ENCODE measurements around the gene GABBR2. TPM values are rescaled to one million over a fixed set of nuclear protein-coding genes. Genes with fewer than 3 reads are reported as not detected.

The GABBR2 gene
- total and polyA plus RNA-seq, 9 of the 15 experiments (the other 6 are each of a cell fraction or from before 2014, with no cell fraction given), result 0.15 to 1.9 (median 0.32) TPM

DNA sequence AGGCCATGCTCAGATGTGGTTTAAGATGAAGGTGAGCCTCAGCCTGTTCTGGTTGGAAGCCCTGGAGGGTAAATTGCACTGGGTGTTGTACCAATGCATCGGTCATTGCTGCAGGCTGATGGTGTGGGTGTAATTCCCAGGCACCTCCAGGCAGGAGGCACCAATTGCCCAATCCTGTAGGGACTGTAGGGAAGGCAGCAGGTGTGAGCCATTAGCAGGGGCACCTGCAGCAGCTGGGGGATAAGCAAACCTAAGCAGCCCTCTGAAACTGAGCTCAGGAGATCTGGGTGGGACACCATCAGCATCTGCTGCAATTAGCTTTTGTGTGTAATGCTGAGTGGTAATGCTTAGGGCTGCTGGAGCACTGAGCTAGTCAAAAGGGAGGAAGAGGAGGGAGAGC lies 263.2 kb downstream of the GABBR2 start:
- CTCF ChIA-PET (ENCODE audit: low intra/inter-chr PET ratio), result no interaction called here
- Histone ChIP-seq H3K4me1 (replicated peaks in 1 of 2; ENCODE audit: control insufficient read depth in 2 of 2, insufficient read depth in 2 of 2, low read length in 2 of 2) (peaks cover 0 to 6% of the 10 kb centered on the region in 2 experiments; a peak in 3 of 5 replicates), H3K4me2 (ENCODE audit: insufficient read depth, low read length) (no peak overlapping the region), H3K27ac (ENCODE audit: extremely low read depth, low read depth, low read length) (no peak overlapping the region), H3K79me2 (ENCODE audit: control insufficient read depth, insufficient read depth, low read length) (no peaks in the 10 kb centered on the region), H3K4me3 (no peak overlapping the region), H3K9me1 (ENCODE audit: control insufficient read depth, insufficient read depth, low read length) (no peaks in the 10 kb centered on the region), H2AFZ (ENCODE audit: low read depth, low read length) (no peak overlapping the region), H4K20me1 (replicated peaks; ENCODE audit: control insufficient read depth, insufficient read depth, low read length) (no peaks in the 10 kb centered on the region), H3K27me3 (ENCODE audit: control insufficient read depth in 2 of 2, insufficient read depth in 2 of 2, low read length in 2 of 2) (peaks cover 0 to 2% of the 10 kb centered on the region in 2 experiments; a peak in 1 of 5 replicates), H3K36me3 (ENCODE audit: control insufficient read depth, insufficient read depth, low read length) (no peaks in the 10 kb centered on the region), H3K9me3 (replicated peaks; ENCODE audit: control insufficient read depth, insufficient read depth, low read depth, low read length) (no peaks in the 10 kb centered on the region), H3K9ac (ENCODE audit: insufficient read depth in 1 of 2, low read depth in 2 of 2, low read length in 2 of 2) (no peak overlapping the region)
- TF ChIP-seq NEUROD1 (IDR thresholded peaks at IDR 0.05; ENCODE audit: borderline replicate concordance, low read depth, low read length, partially characterized antibody), result no peak
- no peak for TF ChIP-seq CHCHD3 (CRISPR knock-in tag; IDR thresholded peaks at IDR 0.05)
- TF ChIP-seq HMG20A (CRISPR knock-in tag; conservative IDR thresholded peaks at IDR 0.05), result no peak
- intact Hi-C loops (cut with micrococcal nuclease), result no loop called here
- 20% methylated on average over 1 of the region's 1 CpG for WGBS (ENCODE audit: insufficient coverage, low coverage, missing lambda C conversion rate)
- FAIRE-seq (no peak), DNase-seq (ENCODE audit: extremely low read depth in 1 of 4, low spot score in 3 of 4) (no peak), ATAC-seq (no peak)
- POLR2A ChIA-PET, result interaction anchor here (0.6 to 0.7 kb wide), 2 partner anchors 60 to 204 kb away, joined by 3 read pairs; no protein-coding TSS in a partner anchor
- no TSS peak for BruUV-seq (replicated peaks)
- in situ Hi-C loops (cut with MboI), result no loop called here

DNA sequence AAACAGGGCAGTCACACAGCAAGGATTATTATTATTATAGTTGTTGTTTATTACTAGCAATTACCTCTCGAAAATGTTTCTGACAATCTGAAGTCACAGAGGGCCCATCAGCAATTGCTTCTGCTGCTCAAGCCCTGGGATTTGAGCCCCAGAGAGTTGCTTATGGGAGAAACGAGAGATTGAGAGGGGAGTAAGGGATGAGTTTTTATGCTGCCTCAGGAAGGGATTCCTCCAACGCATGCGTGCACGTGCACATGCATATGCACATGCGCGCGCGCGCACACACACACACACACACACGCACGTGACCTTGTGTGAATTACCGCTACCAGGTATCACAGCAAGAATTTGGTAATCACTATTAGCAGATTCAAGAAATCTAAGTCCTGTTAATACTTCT lies 264.1 kb downstream of the GABBR2 start:
- CTCF ChIA-PET (ENCODE audit: low intra/inter-chr PET ratio), result no interaction called here
- FAIRE-seq, result no peak
- in situ Hi-C loops (cut with MboI) (no loop called here), intact Hi-C loops (cut with micrococcal nuclease) (no loop called here)
- no peaks in the 10 kb centered on the region for H3K79me2 ChIP-seq (ENCODE audit: control insufficient read depth, insufficient read depth, low read length)
- H3K27ac ChIP-seq (ENCODE audit: extremely low read depth, low read depth, low read length), result no peak overlapping the region
- H3K9me3 ChIP-seq (replicated peaks; ENCODE audit: control insufficient read depth, insufficient read depth, low read depth, low read length), result no peaks in the 10 kb centered on the region
- WGBS (ENCODE audit: insufficient coverage, low coverage, missing lambda C conversion rate), result 73% methylated on average over 13 of the region's 13 CpGs
- H3K4me3 ChIP-seq, result no peak overlapping the region
- no peaks in the 10 kb centered on the region for H4K20me1 ChIP-seq (replicated peaks; ENCODE audit: control insufficient read depth, insufficient read depth, low read length)
- TF ChIP-seq ZEB2 (IDR thresholded peaks at IDR 0.05), result no peak
- TF ChIP-seq BHLHE40 (IDR thresholded peaks at IDR 0.05; ENCODE audit: low read length), result 0 out of 2 replicates have a peak, but pooled peaks have one; percentile 16
- POLR2A ChIA-PET, result no interaction called here
- no peak overlapping the region for H3K4me2 ChIP-seq (ENCODE audit: insufficient read depth, low read length)
- H3K4me1 ChIP-seq (replicated peaks in 1 of 2; ENCODE audit: control insufficient read depth in 2 of 2, insufficient read depth in 2 of 2, low read length in 2 of 2), result peaks cover 0 to 6% of the 10 kb centered on the region in 2 experiments; a peak in 3 of 5 replicates
- H2AFZ ChIP-seq (ENCODE audit: low read depth, low read length), result no peak overlapping the region
- no peak overlapping the region for H3K9ac ChIP-seq (ENCODE audit: insufficient read depth in 1 of 2, low read depth in 2 of 2, low read length in 2 of 2)
- H3K27me3 ChIP-seq (ENCODE audit: control insufficient read depth in 2 of 2, insufficient read depth in 2 of 2, low read length in 2 of 2), result peaks cover 0 to 2% of the 10 kb centered on the region in 2 experiments; a peak in 1 of 5 replicates
- no peaks in the 10 kb centered on the region for H3K9me1 ChIP-seq (ENCODE audit: control insufficient read depth, insufficient read depth, low read length)
- BruUV-seq (replicated peaks), result no TSS peak
- no peak for ATAC-seq
- no peak for DNase-seq (ENCODE audit: extremely low read depth in 1 of 4, low spot score in 3 of 4)
- no peaks in the 10 kb centered on the region for H3K36me3 ChIP-seq (ENCODE audit: control insufficient read depth, insufficient read depth, low read length)

Measured in K562 (cell line).